ENCODE results near the gene CREG2.

CREG2 gene

GRCh38 chr2:101426822-101427221 is 39.5 kb upstream of the CREG2 start:
- H3K4me3 ChIP-seq (ENCODE audit: low read length) = no peak overlapping the region
- no peaks in the 10 kb centered on the region for H3K4me1 ChIP-seq (ENCODE audit: insufficient read depth, low read length)
- H3K36me3 ChIP-seq (ENCODE audit: insufficient read depth, low read depth, low read length) = no peaks in the 10 kb centered on the region
- no peaks in the 10 kb centered on the region for H3K27me3 ChIP-seq (ENCODE audit: insufficient read depth, low read length)
- H3K9ac ChIP-seq (ENCODE audit: low read depth, low read length) = no peak overlapping the region
- H3K9me3 ChIP-seq (ENCODE audit: insufficient read depth, low read depth, low read length) = no peaks in the 10 kb centered on the region
- no peak overlapping the region for H3K27ac ChIP-seq (ENCODE audit: low read length)

GRCh38 chr2:101420623-101421022 is 33.3 kb upstream of the CREG2 start:
- H3K27ac ChIP-seq (ENCODE audit: low read length) = no peak overlapping the region
- no peaks in the 10 kb centered on the region for H3K4me1 ChIP-seq (ENCODE audit: insufficient read depth, low read length)
- no peak overlapping the region for H3K9ac ChIP-seq (ENCODE audit: low read depth, low read length)
- no peaks in the 10 kb centered on the region for H3K27me3 ChIP-seq (ENCODE audit: insufficient read depth, low read length)
- no peak overlapping the region for H3K4me3 ChIP-seq (ENCODE audit: low read length)
- H3K9me3 ChIP-seq (ENCODE audit: insufficient read depth, low read depth, low read length) = no peaks in the 10 kb centered on the region
- no peaks in the 10 kb centered on the region for H3K36me3 ChIP-seq (ENCODE audit: insufficient read depth, low read depth, low read length)

GRCh38 chr2:101419096-101419663 is 31.9 kb upstream of the CREG2 start:
- Histone ChIP-seq H3K9ac (ENCODE audit: low read depth, low read length) (no peak overlapping the region), H3K9me3 (ENCODE audit: insufficient read depth, low read depth, low read length) (peaks cover 8% of the 10 kb centered on the region), H3K4me3 (ENCODE audit: low read length) (no peak overlapping the region), H3K36me3 (ENCODE audit: insufficient read depth, low read depth, low read length) (no peaks in the 10 kb centered on the region), H3K4me1 (ENCODE audit: insufficient read depth, low read length) (no peaks in the 10 kb centered on the region), H3K27ac (ENCODE audit: low read length) (no peak overlapping the region), H3K27me3 (ENCODE audit: insufficient read depth, low read length) (no peaks in the 10 kb centered on the region)

GRCh38 chr2:101418460-101419095 is 31.3 kb upstream of the CREG2 start:
- Histone ChIP-seq H3K4me1 (ENCODE audit: insufficient read depth, low read length) (no peaks in the 10 kb centered on the region), H3K9me3 (ENCODE audit: insufficient read depth, low read depth, low read length) (peaks cover 8% of the 10 kb centered on the region), H3K27me3 (ENCODE audit: insufficient read depth, low read length) (no peaks in the 10 kb centered on the region), H3K9ac (ENCODE audit: low read depth, low read length) (no peak overlapping the region), H3K4me3 (ENCODE audit: low read length) (no peak overlapping the region), H3K27ac (ENCODE audit: low read length) (no peak overlapping the region), H3K36me3 (ENCODE audit: insufficient read depth, low read depth, low read length) (no peaks in the 10 kb centered on the region)

- H3K4me1 ChIP-seq (ENCODE audit: insufficient read depth, low read length) = no peaks in the 10 kb centered on the region
- no peaks in the 10 kb centered on the region for H3K36me3 ChIP-seq (ENCODE audit: insufficient read depth, low read depth, low read length)
- H3K9ac ChIP-seq (ENCODE audit: low read depth, low read length) = no peak overlapping the region
- H3K27ac ChIP-seq (ENCODE audit: low read length) = no peak overlapping the region
- H3K27me3 ChIP-seq (ENCODE audit: insufficient read depth, low read length) = no peaks in the 10 kb centered on the region
- H3K9me3 ChIP-seq (ENCODE audit: insufficient read depth, low read depth, low read length) = peaks cover 8% of the 10 kb centered on the region
- no peak overlapping the region for H3K4me3 ChIP-seq (ENCODE audit: low read length)
Observed at GRCh38 chr2:101416609-101417008, 29.3 kb upstream of the CREG2 start.

GRCh38 chr2:101415884-101416283 is 28.6 kb upstream of the CREG2 start:
- peaks cover 8% of the 10 kb centered on the region for H3K9me3 ChIP-seq (ENCODE audit: insufficient read depth, low read depth, low read length)
- no peak overlapping the region for H3K27ac ChIP-seq (ENCODE audit: low read length)
- no peaks in the 10 kb centered on the region for H3K36me3 ChIP-seq (ENCODE audit: insufficient read depth, low read depth, low read length)
- no peaks in the 10 kb centered on the region for H3K27me3 ChIP-seq (ENCODE audit: insufficient read depth, low read length)
- no peak overlapping the region for H3K4me3 ChIP-seq (ENCODE audit: low read length)
- no peaks in the 10 kb centered on the region for H3K4me1 ChIP-seq (ENCODE audit: insufficient read depth, low read length)
- no peak overlapping the region for H3K9ac ChIP-seq (ENCODE audit: low read depth, low read length)

- Histone ChIP-seq H3K9me3 (ENCODE audit: insufficient read depth, low read depth, low read length) (peaks cover 8% of the 10 kb centered on the region), H3K4me3 (ENCODE audit: low read length) (no peak overlapping the region), H3K27ac (ENCODE audit: low read length) (no peak overlapping the region), H3K4me1 (ENCODE audit: insufficient read depth, low read length) (no peaks in the 10 kb centered on the region), H3K27me3 (ENCODE audit: insufficient read depth, low read length) (no peaks in the 10 kb centered on the region), H3K36me3 (ENCODE audit: insufficient read depth, low read depth, low read length) (no peaks in the 10 kb centered on the region), H3K9ac (ENCODE audit: low read depth, low read length) (no peak overlapping the region)
Observed at GRCh38 chr2:101415220-101415619, 27.9 kb upstream of the CREG2 start.

- H3K4me3 ChIP-seq (ENCODE audit: low read length) = no peak overlapping the region
- no peaks in the 10 kb centered on the region for H3K27me3 ChIP-seq (ENCODE audit: insufficient read depth, low read length)
- no peaks in the 10 kb centered on the region for H3K4me1 ChIP-seq (ENCODE audit: insufficient read depth, low read length)
- H3K27ac ChIP-seq (ENCODE audit: low read length) = no peak overlapping the region
- H3K36me3 ChIP-seq (ENCODE audit: insufficient read depth, low read depth, low read length) = no peaks in the 10 kb centered on the region
- peaks cover 8% of the 10 kb centered on the region for H3K9me3 ChIP-seq (ENCODE audit: insufficient read depth, low read depth, low read length)
- H3K9ac ChIP-seq (ENCODE audit: low read depth, low read length) = no peak overlapping the region
Observed at GRCh38 chr2:101412092-101412694, 24.9 kb upstream of the CREG2 start.

GRCh38 chr2:101410746-101411145 is 23.4 kb upstream of the CREG2 start:
- Histone ChIP-seq H3K4me3 (ENCODE audit: low read length) (no peak overlapping the region), H3K4me1 (ENCODE audit: insufficient read depth, low read length) (no peaks in the 10 kb centered on the region), H3K36me3 (ENCODE audit: insufficient read depth, low read depth, low read length) (no peaks in the 10 kb centered on the region), H3K27ac (ENCODE audit: low read length) (no peak overlapping the region), H3K9ac (ENCODE audit: low read depth, low read length) (no peak overlapping the region), H3K9me3 (ENCODE audit: insufficient read depth, low read depth, low read length) (peaks cover 8% of the 10 kb centered on the region), H3K27me3 (ENCODE audit: insufficient read depth, low read length) (no peaks in the 10 kb centered on the region)

GRCh38 chr2:101410114-101410513 is 22.8 kb upstream of the CREG2 start:
- peaks cover 3% of the 10 kb centered on the region for H3K9me3 ChIP-seq (ENCODE audit: insufficient read depth, low read depth, low read length)
- no peak overlapping the region for H3K9ac ChIP-seq (ENCODE audit: low read depth, low read length)
- no peaks in the 10 kb centered on the region for H3K36me3 ChIP-seq (ENCODE audit: insufficient read depth, low read depth, low read length)
- H3K4me3 ChIP-seq (ENCODE audit: low read length) = no peak overlapping the region
- H3K27ac ChIP-seq (ENCODE audit: low read length) = no peak overlapping the region
- H3K27me3 ChIP-seq (ENCODE audit: insufficient read depth, low read length) = no peaks in the 10 kb centered on the region
- H3K4me1 ChIP-seq (ENCODE audit: insufficient read depth, low read length) = no peaks in the 10 kb centered on the region

- Histone ChIP-seq H3K9ac (ENCODE audit: low read depth, low read length) (no peak overlapping the region), H3K27ac (ENCODE audit: low read length) (no peak overlapping the region), H3K9me3 (ENCODE audit: insufficient read depth, low read depth, low read length) (no peaks in the 10 kb centered on the region; the same call in 1 of the 2 replicates), H3K4me3 (ENCODE audit: low read length) (no peak overlapping the region), H3K36me3 (ENCODE audit: insufficient read depth, low read depth, low read length) (no peaks in the 10 kb centered on the region), H3K27me3 (ENCODE audit: insufficient read depth, low read length) (no peaks in the 10 kb centered on the region), H3K4me1 (ENCODE audit: insufficient read depth, low read length) (no peaks in the 10 kb centered on the region)
Observed at GRCh38 chr2:101409699-101410098, 22.4 kb upstream of the CREG2 start.

GRCh38 chr2:101408925-101409324 is 21.6 kb upstream of the CREG2 start:
- no peak overlapping the region for H3K4me3 ChIP-seq (ENCODE audit: low read length)
- no peaks in the 10 kb centered on the region for H3K27me3 ChIP-seq (ENCODE audit: insufficient read depth, low read length)
- no peak overlapping the region for H3K27ac ChIP-seq (ENCODE audit: low read length)
- H3K4me1 ChIP-seq (ENCODE audit: insufficient read depth, low read length) = no peaks in the 10 kb centered on the region
- no peak overlapping the region for H3K9ac ChIP-seq (ENCODE audit: low read depth, low read length)
- no peaks in the 10 kb centered on the region for H3K36me3 ChIP-seq (ENCODE audit: insufficient read depth, low read depth, low read length)
- H3K9me3 ChIP-seq (ENCODE audit: insufficient read depth, low read depth, low read length) = no peaks in the 10 kb centered on the region
